ENCODE data around the gene MAOB. TPM values are rescaled to one million over a fixed set of nuclear protein-coding genes. Genes with fewer than 3 reads are reported as not detected.

The MAOB gene
- total RNA-seq, 1 experiment from 2014 or later: 0.74 TPM

DNA sequence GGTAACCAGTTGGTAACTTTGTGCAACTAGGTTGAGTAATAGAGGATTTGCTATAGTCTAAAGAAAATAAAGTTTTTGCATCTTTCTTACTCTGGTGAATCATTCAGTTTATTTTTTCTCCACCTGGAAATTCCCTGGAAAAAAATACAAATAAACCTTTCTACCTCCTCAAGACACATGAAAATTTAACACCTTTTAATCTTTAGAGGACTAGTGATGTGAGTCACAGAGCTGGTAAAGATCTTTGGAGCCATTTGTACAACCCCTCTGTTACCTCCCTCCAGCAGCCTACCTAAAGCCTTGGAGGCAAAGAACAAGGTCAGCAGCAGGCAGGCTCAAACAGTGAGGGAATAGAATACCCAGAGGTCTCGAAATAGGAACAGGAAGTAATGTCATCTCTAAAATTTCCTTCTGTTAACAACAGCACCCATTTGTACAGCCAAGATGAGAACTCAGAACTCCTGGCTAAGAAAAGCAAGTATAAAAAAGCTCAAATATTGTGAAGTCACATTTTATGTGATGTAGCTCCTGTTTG, 10.2 kb upstream of the MAOB start:
- H3K27me3 Mint-ChIP-seq (ENCODE audit: low read depth): no peaks in the 10 kb centered on the region
- POLR2A ChIA-PET: no interaction called here
- ATAC-seq (no peak), DNase-seq (ENCODE audit: low spot score) (no peak)
- H3K36me3 Mint-ChIP-seq: no peaks in the 10 kb centered on the region
- H3K27ac Mint-ChIP-seq: no peak overlapping the region
- TF ChIP-seq, protein P1, sequence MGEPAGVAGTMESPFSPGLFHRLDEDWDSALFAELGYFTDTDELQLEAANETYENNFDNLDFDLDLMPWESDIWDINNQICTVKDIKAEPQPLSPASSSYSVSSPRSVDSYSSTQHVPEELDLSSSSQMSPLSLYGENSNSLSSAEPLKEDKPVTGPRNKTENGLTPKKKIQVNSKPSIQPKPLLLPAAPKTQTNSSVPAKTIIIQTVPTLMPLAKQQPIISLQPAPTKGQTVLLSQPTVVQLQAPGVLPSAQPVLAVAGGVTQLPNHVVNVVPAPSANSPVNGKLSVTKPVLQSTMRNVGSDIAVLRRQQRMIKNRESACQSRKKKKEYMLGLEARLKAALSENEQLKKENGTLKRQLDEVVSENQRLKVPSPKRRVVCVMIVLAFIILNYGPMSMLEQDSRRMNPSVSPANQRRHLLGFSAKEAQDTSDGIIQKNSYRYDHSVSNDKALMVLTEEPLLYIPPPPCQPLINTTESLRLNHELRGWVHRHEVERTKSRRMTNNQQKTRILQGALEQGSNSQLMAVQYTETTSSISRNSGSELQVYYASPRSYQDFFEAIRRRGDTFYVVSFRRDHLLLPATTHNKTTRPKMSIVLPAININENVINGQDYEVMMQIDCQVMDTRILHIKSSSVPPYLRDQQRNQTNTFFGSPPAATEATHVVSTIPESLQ (CRISPR knock-in tag; IDR thresholded peaks at IDR 0.05): no peak
- TF ChIP-seq MYBL2 (CRISPR knock-in tag; IDR thresholded peaks at IDR 0.05): no peak
- TF ChIP-seq, protein P2, sequence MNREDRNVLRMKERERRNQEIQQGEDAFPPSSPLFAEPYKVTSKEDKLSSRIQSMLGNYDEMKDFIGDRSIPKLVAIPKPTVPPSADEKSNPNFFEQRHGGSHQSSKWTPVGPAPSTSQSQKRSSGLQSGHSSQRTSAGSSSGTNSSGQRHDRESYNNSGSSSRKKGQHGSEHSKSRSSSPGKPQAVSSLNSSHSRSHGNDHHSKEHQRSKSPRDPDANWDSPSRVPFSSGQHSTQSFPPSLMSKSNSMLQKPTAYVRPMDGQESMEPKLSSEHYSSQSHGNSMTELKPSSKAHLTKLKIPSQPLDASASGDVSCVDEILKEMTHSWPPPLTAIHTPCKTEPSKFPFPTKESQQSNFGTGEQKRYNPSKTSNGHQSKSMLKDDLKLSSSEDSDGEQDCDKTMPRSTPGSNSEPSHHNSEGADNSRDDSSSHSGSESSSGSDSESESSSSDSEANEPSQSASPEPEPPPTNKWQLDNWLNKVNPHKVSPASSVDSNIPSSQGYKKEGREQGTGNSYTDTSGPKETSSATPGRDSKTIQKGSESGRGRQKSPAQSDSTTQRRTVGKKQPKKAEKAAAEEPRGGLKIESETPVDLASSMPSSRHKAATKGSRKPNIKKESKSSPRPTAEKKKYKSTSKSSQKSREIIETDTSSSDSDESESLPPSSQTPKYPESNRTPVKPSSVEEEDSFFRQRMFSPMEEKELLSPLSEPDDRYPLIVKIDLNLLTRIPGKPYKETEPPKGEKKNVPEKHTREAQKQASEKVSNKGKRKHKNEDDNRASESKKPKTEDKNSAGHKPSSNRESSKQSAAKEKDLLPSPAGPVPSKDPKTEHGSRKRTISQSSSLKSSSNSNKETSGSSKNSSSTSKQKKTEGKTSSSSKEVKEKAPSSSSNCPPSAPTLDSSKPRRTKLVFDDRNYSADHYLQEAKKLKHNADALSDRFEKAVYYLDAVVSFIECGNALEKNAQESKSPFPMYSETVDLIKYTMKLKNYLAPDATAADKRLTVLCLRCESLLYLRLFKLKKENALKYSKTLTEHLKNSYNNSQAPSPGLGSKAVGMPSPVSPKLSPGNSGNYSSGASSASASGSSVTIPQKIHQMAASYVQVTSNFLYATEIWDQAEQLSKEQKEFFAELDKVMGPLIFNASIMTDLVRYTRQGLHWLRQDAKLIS (CRISPR knock-in tag; IDR thresholded peaks at IDR 0.05; ENCODE audit: borderline replicate concordance): no peak
- no peak for TF ChIP-seq TCF7 (CRISPR knock-in tag; IDR thresholded peaks at IDR 0.05; ENCODE audit: low read depth)
- no peak for TF ChIP-seq ATF3 (CRISPR knock-in tag; conservative IDR thresholded peaks at IDR 0.05)
- TF ChIP-seq KAT7 (CRISPR knock-in tag; IDR thresholded peaks at IDR 0.05; ENCODE audit: borderline replicate concordance): no peak
- TF ChIP-seq, protein P3, sequence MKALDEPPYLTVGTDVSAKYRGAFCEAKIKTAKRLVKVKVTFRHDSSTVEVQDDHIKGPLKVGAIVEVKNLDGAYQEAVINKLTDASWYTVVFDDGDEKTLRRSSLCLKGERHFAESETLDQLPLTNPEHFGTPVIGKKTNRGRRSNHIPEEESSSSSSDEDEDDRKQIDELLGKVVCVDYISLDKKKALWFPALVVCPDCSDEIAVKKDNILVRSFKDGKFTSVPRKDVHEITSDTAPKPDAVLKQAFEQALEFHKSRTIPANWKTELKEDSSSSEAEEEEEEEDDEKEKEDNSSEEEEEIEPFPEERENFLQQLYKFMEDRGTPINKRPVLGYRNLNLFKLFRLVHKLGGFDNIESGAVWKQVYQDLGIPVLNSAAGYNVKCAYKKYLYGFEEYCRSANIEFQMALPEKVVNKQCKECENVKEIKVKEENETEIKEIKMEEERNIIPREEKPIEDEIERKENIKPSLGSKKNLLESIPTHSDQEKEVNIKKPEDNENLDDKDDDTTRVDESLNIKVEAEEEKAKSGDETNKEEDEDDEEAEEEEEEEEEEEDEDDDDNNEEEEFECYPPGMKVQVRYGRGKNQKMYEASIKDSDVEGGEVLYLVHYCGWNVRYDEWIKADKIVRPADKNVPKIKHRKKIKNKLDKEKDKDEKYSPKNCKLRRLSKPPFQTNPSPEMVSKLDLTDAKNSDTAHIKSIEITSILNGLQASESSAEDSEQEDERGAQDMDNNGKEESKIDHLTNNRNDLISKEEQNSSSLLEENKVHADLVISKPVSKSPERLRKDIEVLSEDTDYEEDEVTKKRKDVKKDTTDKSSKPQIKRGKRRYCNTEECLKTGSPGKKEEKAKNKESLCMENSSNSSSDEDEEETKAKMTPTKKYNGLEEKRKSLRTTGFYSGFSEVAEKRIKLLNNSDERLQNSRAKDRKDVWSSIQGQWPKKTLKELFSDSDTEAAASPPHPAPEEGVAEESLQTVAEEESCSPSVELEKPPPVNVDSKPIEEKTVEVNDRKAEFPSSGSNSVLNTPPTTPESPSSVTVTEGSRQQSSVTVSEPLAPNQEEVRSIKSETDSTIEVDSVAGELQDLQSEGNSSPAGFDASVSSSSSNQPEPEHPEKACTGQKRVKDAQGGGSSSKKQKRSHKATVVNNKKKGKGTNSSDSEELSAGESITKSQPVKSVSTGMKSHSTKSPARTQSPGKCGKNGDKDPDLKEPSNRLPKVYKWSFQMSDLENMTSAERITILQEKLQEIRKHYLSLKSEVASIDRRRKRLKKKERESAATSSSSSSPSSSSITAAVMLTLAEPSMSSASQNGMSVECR (CRISPR knock-in tag; IDR thresholded peaks at IDR 0.05; ENCODE audit: borderline replicate concordance): no peak
- TF ChIP-seq PRDM15 (CRISPR knock-in tag; IDR thresholded peaks at IDR 0.05): no peak
- H3K4me3 Mint-ChIP-seq: no peak overlapping the region
- CTCF ChIA-PET: no interaction called here
- no peaks in the 10 kb centered on the region for H3K4me1 Mint-ChIP-seq
- peaks cover 12% of the 10 kb centered on the region for H3K9me3 Mint-ChIP-seq

- DNase-seq (ENCODE audit: low spot score): no peak
- no peaks in the 10 kb centered on the region for H3K36me3 Mint-ChIP-seq
- H3K4me1 Mint-ChIP-seq: peaks cover 3% of the 10 kb centered on the region
- CTCF ChIA-PET: no interaction called here
- peaks cover 8% of the 10 kb centered on the region for H3K9me3 Mint-ChIP-seq
- POLR2A ChIA-PET: no interaction called here
- H3K4me3 Mint-ChIP-seq: no peak overlapping the region
- H3K27ac Mint-ChIP-seq: no peak overlapping the region
- H3K27me3 Mint-ChIP-seq (ENCODE audit: low read depth): peaks cover 24% of the 10 kb centered on the region
- ATAC-seq: no peak
- TF ChIP-seq ETV6 (CRISPR knock-in tag; IDR thresholded peaks at IDR 0.05) (no peak), JUN (CRISPR knock-in tag; IDR thresholded peaks at IDR 0.05) (no peak), SMAD4 (CRISPR knock-in tag; IDR thresholded peaks at IDR 0.05) (no peak), SOX15 (CRISPR knock-in tag; IDR thresholded peaks at IDR 0.05) (no peak), CREM (CRISPR knock-in tag; IDR thresholded peaks at IDR 0.05) (no peak), ZNF425 (CRISPR knock-in tag; conservative IDR thresholded peaks at IDR 0.05) (no peak), SP1 (CRISPR knock-in tag; conservative IDR thresholded peaks at IDR 0.05) (no peak), CREB1 (CRISPR knock-in tag; IDR thresholded peaks at IDR 0.05) (no peak)
- TF ChIP-seq, protein P4, sequence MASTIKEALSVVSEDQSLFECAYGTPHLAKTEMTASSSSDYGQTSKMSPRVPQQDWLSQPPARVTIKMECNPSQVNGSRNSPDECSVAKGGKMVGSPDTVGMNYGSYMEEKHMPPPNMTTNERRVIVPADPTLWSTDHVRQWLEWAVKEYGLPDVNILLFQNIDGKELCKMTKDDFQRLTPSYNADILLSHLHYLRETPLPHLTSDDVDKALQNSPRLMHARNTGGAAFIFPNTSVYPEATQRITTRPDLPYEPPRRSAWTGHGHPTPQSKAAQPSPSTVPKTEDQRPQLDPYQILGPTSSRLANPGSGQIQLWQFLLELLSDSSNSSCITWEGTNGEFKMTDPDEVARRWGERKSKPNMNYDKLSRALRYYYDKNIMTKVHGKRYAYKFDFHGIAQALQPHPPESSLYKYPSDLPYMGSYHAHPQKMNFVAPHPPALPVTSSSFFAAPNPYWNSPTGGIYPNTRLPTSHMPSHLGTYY (CRISPR knock-in tag; IDR thresholded peaks at IDR 0.05): no peak
Observed at GRCh38 chrX:43885617-43886016, 3.4 kb upstream of the MAOB start.
